Left ventricle myocardium superior (tissue), 1 donor: ENCODE results near the gene ATP2A3. TPM values are rescaled to one million over a fixed set of nuclear protein-coding genes. Genes with fewer than 3 reads are reported as not detected.
"Not testable (repeated sequence)": the region's sequence is repeated elsewhere in the genome, so short reads cannot be mapped to it uniquely, and the experiment has no call there.

Experiments used
- ATAC-seq: fragments of 200-7000 bp; cut with Tn5 transposase; one replicate; pipeline ENCODE4 v1.9.1; 2020; ENCODE audit warnings: mild to moderate bottlenecking, moderate library complexity
- DNase-seq: peaks from one replicate; pipeline ENCODE4 v3.0.0-alpha.2; 2020
- intact Hi-C: fragments of 100-400 bp; cut with micrococcal nuclease; formaldehyde crosslinking; loops from one replicate; pipeline ENCODE4 v1.11.0; 2022
- total RNA-seq: library from RNA; stranded (reverse); fragmentation: NEBNext Ultra II Directional; extraction: Animal tissue kit (Norgen Biotek cat#: 25700); gene quantifications from one replicate; pipeline ENCODE4 v1.2.1, GENCODE V29; 2021
- donor health status: DM: no; HTN: yes; CAD: no; lungs with severe emphysema.

The ATP2A3 gene
- total RNA-seq, 1 donor from 2014 or later, result 5.8 TPM

GRCh38 chr17:3959921-3960601 lies 4.2 kb downstream of the ATP2A3 start:
- DNase-seq (no peak), ATAC-seq (no peak)
- intact Hi-C loops, result no loop called here

DNA sequence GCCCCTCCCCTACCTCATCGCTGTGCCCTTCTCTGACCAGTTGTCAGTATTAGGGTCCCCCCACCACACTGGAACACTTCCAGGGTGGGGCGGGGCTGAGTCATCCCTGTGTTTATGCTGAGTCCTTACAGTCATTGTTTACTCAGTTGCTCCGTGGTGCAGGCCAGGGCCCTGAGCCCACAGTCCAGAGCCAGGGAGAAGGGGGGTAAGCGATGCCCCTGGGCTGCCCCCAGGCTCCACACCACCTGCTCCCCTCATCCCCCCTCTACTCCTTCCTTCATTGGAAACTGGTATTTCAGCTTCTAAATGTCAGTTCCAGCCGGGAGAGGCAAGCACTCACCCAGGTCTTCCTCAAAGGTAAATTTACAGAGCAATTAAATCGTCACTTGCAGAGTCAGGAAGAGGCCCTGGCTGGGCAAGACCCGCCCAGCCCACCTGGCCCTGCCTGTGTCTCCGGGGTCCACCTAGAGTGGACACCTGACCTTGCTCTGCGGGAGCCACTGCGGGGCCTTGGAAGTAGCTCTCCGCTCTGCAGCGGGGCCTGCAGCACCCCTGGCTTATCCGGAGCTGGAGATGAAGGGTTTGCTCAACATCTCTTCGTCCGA lies 4.8 kb downstream of the ATP2A3 start:
- intact Hi-C loops, result no loop called here
- no peak for ATAC-seq
- no peak for DNase-seq

DNA sequence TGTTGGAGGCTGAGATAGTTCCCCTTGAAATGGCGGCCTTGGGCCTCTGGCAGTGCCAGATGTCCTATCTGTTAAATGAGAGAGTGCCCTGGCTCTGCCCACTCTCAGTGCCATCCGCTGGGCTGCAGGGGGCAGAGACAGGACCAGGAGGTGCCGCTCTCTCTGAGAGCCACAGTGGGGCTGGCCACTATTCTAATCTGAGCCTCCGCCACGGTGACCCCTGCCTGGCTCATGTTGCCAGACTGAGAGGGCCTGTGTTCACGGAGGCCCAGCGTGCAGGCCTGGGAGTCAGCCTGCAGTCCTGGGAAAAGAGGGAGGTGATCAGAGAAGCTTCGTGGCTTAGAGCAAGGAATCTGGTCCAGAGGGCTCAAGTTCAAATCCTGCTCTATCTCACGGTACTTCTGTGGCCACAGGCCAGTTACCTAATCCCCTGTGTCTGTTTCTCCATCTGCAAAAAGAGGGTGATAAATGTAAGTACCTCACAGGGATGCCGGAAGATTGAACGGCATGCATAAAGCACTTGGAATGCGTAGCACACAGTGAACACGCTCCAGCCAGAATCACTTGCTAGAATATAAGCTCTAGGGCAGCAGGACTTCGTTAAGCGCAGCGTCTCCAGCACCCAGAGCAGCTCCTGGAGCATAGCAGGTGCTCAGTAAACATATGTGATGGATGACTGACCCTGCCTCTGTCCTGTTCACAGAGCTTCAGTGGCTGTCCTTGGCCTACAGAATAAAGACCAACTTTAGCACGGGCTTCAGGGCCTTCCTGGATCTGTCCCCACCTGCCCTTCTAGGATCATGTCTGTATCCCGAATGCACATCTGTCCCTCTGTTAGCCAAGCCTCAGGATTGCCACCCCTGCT lies 6.3 kb downstream of the ATP2A3 start:
- DNase-seq, result no peak
- ATAC-seq, result no peak
- intact Hi-C loops, result no loop called here

DNA sequence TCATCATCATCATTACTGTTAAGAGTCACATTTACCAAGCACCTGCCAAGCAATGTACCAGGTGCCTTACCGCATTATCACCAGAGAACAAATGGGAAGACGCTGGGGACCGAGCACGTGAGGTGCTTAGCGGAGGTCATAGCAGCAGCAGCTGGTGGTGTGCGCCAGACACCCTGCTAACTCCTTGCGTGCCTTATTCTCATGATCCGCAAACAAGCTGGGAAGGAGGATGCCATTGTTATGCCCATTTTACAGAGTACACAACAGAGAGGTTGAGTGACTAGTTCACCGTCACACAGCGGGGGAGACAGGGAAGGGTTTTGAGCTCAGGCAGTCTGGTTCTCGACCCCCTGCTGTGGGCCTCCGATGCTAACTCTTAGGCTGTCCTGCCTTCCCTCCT lies 7.3 kb downstream of the ATP2A3 start:
- DNase-seq, result no peak
- intact Hi-C loops, result no loop called here
- ATAC-seq, result no peak

DNA sequence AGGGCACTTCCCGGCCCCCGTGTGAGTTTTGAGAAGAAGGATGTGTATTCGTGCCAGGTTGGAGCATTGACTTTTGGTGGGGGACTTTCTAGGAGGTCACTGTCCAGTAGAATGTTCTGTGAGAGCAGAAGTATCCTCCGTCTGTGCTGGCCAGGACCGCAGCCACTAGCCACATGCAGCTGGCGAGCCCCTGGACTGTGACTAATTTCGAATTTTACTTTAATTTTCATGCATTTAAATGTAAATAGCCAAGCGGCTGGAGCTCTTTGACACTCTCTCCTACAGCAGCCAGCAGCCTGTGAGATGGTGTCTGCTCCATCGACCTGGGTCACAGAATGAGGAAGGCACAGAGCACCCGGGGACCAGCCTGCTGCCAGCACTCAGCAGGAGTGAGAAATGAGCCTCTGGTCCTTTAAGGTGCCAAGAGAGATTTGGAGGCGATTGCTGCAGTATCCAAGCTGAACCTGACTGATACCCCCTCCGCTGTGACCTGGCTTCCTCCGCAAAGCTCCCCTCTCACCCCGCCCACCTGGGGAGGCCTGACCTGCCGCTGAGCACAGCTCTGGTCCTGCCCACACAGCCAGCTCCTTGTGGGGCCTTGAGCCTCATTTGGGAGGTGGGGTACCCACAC lies 7.8 kb downstream of the ATP2A3 start:
- ATAC-seq, result no peak
- DNase-seq, result no peak
- intact Hi-C loops, result no loop called here

DNA sequence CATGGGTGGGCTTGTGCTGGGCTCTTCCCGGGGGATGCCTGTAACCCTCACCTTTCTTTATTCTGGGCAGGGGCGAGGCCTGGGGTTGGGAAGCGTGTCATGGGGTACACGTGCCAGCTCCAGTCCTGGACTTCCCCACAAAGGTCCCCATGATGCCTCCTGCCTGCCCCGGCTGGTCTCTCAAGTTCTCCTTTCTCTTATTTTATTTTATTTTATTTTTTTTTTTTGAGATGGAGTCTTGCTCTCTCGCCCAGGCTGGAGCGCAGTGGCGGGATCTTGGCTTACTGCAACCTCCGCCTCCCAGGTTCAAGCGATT lies 8.6 kb downstream of the ATP2A3 start:
- ATAC-seq (no peak), DNase-seq (no peak)
- intact Hi-C loops, result no loop called here

DNA sequence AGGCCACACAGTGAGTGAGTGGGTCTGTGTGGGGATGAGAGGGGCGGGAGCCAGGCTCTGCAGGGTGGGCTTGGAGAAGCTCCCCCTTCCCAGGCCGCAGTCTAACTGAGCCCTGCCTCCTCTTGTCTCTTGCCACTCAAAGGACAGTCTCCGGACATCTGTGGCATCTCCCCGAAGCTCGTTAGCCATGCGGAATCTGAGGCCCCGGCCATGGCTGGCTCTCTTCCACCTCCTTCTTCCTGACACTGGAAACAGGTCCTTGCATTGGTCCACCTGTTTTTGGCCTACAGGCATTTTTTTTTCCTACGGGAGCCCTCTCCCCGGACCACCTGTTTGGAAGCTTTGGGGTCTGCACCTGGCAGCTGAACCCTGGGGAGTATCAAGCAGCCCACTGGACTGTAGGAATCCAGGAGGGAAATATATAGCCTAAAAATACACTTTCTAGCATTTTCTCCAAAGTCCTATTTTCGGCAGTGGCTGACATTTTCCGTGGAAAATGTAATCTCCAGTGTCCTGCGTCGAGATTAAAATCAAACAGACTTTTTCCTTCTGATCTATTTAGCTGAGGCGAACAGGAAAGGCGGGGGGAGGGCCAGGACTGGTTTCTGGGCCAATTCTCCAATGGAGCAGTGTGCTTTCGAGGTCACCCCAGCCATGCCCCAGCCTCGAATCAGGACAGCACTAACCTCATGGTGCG lies 9.1 kb downstream of the ATP2A3 start:
- intact Hi-C loops, result no loop called here

DNA sequence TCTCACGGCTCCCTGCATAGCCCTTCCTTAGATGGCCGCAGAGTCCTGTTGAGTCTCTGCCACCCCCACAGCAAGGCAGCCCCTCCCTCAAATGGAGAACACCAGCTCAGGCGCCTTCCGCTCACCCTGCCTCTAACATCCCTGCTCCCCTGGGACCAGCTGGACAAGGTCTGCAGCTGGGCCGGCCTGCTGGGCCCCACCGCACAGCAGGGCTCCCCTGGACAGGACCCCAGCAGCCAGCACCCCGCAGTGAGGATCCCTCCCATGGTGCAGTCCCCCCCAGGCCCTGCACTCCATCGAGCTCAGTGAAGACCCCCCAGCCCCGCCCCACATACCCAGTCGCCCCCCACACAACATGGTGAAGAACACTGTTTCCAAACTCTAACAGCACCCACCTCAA lies 10.2 kb downstream of the ATP2A3 start:
- ATAC-seq, result no peak
- intact Hi-C loops, result no loop called here
- no peak for DNase-seq

More for the DNA sequence above, 9.1 kb downstream of the ATP2A3 start:
- no peak for DNase-seq
- ATAC-seq, result no peak

- ATAC-seq, result no peak
Measured at GRCh38 chr17:3953542-3953941, 10.7 kb downstream of the ATP2A3 start.

GRCh38 chr17:3952186-3952585 lies 12.1 kb downstream of the ATP2A3 start:
- ATAC-seq (no peak), DNase-seq (no peak)
- intact Hi-C loops, result no loop called here

More at GRCh38 chr17:3953542-3953941, 10.7 kb downstream of the ATP2A3 start:
- no peak for DNase-seq
- intact Hi-C loops, result no loop called here

- DNase-seq (no peak), ATAC-seq (no peak)
- intact Hi-C loops, result no loop called here
Measured at GRCh38 chr17:3951420-3951819, 12.8 kb downstream of the ATP2A3 start.

DNA sequence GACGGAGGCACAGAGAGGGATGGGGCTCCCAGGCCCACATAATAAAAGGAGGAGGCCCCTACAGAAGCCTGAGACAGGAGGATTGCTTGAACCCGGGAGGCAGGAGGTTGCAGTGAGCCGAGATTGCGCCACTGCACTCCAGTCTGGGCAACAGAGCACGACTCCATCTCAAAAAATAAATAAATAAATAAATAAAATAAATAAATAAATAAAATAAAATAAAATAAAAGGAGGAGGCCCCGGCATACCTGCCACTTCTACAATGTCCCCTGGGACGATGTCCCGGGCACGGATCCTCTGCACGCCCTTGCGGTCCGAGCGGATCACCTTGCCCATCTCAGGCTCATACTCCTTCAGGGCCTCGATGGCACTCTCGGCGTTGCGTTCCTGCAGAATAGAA lies 13.2 kb downstream of the ATP2A3 start:
- no peak for DNase-seq
- intact Hi-C loops, result no loop called here
- no peak for ATAC-seq

DNA sequence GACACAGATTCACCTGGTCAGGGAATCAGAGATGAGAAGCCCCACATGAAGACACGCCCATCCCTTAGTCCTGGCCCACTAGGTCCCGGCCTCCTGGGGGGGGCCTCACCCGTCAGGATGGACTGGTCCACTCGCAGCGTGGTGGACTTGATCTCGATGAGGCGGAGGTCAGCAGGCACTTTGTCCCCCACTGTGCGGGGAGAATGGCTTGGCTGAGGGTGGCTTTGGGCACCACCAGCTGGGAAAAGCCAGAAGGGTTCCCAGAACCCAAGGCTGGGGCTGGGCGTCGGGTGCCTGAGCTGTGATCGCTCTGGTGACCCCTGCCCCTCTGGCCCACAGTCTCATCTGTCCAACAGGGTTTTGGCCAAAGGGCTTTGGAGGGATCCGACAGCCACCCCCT lies 13.7 kb downstream of the ATP2A3 start:
- ATAC-seq (no peak), DNase-seq (no peak)
- intact Hi-C loops, result no loop called here

DNA sequence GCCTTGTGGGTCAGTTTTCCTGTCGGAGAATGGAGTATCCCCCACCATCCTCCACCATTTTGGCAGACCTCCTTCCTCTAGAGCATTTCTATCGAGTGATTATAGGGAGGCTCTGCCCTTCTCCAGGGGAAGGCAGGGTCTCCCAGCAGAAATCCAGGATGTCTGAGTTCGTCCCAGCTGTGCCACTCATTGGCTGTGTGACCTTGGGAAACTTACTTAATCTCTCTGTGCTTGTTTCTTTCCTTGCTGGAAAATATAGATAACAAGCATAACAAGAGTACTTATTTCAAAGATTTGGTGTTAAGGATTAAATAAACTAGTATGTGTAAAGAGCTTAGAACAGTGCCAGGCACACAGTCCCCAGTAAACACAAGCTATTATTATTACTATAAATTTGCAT lies 14.8 kb downstream of the ATP2A3 start:
- no peak for DNase-seq
- intact Hi-C loops, result no loop called here
- no peak for ATAC-seq

- ATAC-seq, DNase-seq, intact Hi-C loops: not testable (repeated sequence)
Measured at GRCh38 chr17:3948551-3948950, 15.7 kb downstream of the ATP2A3 start.

- ATAC-seq, result no peak
- DNase-seq, result no peak
- intact Hi-C loops, result no loop called here
Measured at GRCh38 chr17:3947318-3947810, 16.9 kb downstream of the ATP2A3 start.

DNA sequence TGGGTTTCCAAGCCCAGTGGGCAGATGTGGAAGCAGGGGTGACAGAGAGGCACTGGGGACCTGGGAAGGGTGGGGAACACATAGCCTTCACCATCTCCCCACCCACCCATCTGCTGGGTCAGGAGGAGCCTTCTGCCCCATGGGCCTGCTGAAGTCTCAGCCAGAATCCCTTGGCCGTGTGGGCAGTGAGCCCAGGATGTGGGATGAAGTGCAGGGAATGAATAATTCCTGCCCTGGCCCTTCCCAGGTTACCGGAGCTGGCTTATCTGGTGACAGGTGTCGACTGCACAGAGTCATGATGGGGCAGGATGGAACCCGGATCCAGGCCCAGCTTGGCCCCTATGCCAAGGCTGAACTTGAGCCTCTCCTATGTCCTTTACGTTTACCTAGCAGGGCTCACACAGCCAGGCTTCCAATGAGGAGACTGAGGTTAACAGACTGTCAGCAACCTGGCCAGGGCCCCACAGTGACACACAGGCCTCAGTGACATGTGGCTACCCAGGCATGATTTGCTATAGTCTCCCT lies 17.5 kb downstream of the ATP2A3 start:
- intact Hi-C loops, result no loop called here
- ATAC-seq, result no peak
- DNase-seq, result no peak

DNA sequence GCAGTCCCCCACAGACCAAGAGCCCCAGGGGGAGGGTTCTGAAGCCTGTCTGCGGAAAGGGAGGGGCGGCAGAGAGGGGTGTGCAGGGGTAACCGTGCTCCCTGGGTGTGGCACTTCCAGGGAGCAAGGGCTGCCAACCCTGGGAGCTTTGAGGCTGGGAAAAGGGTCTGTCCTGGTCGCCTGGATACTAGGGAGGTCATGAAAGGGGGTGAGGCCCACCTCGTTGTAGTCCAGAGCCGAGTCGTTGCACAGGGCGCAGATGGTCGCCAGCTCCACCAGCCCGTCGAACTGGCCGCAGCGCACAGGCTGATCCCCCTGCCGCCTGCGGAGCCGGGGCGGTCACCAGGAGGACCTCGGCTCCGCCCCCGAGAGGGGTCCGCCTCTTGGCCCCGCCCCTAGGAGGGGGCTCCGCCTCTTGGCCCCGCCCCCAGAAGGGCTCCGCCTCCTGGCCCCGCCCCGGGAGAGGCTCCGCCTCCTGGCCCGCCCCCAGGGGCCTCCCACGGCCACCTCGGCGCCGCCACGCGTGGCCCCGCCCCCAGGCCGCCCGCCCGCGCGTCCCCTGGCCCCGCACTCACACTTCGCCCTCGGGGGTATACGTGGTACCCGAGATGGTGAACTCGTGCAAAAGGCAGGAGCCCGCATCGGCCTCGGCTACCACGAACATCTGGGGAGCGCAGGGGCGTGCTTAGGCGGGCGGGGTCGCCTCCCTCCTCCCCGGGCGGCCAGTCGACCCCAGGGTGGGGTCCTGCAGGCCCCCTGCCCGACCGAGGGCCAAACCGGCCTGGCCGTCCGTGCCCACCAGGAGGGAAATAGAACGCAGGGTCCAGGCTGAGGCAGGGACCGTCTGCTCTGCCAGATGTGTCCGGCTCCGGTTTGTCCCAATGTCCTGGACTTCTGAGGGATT lies 19.5 kb downstream of the ATP2A3 start:
- DNase-seq (peak; percentile 80), ATAC-seq (peak; percentile 96)
- intact Hi-C loops, result no loop called here
